Measurements from ENCODE around the gene FOXO6. TPM values are rescaled to one million over a fixed set of nuclear protein-coding genes. Genes with fewer than 3 reads are reported as not detected.

FOXO6 gene
- total RNA-seq, 1 donor from 2014 or later = 2.0 TPM

DNA sequence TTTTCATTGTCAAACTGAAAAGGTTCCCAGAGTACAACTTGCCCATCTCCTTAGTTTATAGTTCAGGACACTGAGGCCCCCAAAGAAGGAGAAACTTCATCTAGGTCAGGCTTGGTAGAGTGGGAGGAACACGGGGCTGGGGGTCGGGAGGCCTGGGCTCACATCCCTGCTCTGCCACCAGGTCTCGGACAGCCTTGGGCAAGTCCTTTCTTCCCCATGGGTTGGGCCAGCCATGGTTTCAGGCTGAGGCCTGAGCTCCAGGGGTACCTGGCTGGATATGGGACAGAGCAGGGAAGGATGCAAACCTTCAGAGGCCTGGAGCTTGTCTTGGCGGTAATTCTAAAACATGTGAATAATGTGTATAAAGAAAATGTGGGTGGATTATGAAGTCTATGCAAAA, 17.0 kb downstream of the FOXO6 start:
- no peak for DNase-seq (ENCODE audit: low spot score)
- intact Hi-C loops (cut with DNase I) = no loop called here

DNA sequence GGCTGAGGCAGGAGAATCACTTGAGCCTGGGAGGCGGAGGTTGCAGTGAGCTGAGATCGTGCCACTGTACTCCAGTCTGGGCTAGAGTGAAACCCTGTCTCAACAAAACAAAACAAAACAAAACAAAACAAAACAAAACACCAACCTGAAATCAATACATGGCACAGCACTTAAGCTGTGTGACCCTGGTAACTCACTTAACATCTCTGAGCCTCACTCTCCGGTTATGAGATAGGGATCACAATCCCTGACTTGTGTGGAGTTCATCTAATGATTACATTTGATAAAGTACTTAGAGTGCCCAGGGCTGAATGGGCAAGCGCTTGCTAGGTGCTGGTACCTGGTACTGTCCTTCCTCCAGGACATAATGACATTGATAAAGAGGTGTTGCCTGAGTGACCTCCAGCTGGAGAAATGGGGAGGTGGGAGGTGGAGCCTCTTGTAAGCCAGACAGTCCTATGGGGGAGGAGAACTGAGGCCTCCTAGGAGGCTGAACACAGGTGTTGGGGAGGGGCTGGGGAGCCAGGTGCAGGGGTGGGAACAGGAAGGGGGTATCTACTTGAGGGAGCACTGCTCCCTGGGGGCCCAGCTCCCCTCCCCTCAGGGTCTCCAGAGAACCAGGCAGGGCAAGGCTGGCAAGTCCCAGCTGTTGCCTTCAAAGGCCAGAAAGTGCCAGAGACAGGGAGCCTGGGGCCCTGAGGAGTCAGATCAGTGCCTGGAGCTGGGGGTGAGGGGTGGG, 17.9 kb downstream of the FOXO6 start:
- intact Hi-C loops (cut with DNase I) = no loop called here
- no peak for DNase-seq (ENCODE audit: low spot score)

GRCh38 chr1:41379738-41380130, 18.5 kb downstream of the FOXO6 start:
- intact Hi-C loops (cut with DNase I) = no loop called here
- no peak for DNase-seq (ENCODE audit: low spot score)

- intact Hi-C loops (cut with DNase I) = no loop called here
- DNase-seq (ENCODE audit: low spot score) = no peak
These were observed 19.0 kb downstream of the FOXO6 start for GRCh38 chr1:41380195-41380594.

- intact Hi-C loops (cut with DNase I) = no loop called here
- no peak for DNase-seq (ENCODE audit: low spot score)
These were observed 19.9 kb downstream of the FOXO6 start for GRCh38 chr1:41380979-41381691.

DNA sequence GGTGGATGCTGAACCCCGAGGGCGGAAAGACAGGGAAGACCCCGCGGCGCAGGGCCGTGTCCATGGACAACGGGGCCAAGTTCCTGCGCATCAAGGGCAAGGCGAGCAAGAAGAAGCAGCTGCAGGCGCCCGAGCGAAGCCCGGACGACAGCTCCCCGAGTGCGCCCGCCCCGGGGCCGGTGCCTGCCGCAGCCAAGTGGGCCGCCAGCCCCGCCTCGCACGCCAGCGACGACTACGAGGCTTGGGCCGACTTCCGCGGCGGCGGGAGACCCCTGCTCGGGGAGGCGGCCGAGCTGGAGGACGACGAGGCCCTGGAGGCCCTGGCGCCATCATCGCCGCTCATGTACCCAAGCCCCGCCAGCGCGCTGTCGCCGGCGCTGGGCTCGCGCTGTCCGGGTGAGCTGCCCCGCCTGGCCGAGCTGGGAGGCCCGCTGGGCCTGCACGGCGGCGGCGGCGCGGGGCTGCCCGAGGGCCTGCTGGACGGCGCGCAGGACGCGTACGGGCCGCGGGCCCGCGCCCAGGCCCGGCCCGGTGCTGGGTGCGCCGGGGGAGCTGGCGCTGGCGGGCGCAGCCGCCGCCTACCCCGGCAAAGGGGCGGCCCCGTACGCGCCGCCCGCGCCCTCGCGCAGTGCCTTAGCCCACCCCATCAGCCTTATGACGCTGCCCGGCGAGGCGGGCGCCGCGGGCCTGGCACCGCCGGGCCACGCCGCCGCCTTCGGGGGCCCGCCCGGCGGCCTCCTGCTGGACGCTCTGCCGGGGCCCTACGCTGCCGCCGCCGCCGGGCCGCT, 20.7 kb downstream of the FOXO6 start:
- DNase-seq (ENCODE audit: low spot score) = no peak
- intact Hi-C loops (cut with DNase I) = no loop called here

DNA sequence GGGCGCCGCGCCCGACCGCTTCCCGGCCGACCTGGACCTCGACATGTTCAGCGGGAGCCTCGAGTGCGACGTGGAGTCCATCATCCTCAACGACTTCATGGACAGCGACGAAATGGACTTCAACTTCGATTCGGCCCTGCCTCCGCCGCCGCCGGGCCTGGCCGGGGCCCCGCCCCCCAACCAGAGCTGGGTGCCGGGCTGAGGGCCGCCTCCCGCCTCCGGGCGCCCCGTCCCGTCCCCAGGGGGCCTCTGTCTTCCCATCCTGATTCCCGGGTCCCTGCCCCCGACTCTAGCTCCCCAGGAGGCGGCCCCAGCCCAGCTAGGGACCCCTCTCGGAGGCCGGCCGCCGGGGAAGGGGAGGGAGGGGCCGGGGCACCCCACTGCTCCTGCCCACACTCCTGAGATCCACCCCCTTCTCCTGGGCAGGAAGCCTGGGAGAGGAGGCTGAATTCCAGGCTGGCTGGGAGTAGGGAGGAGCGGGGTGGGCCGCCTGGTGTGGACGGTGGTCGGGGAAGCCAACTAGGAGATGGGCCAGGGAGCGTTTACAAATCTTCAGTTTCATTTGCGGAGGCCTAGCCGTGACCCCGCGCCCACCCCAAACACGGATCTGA, 21.4 kb downstream of the FOXO6 start:
- no peak for DNase-seq (ENCODE audit: low spot score)
- intact Hi-C loops (cut with DNase I) = no loop called here

- intact Hi-C loops (cut with DNase I) = no loop called here
- DNase-seq (ENCODE audit: low spot score) = no peak
These were observed 22.0 kb downstream of the FOXO6 start for GRCh38 chr1:41383094-41383852.

DNA sequence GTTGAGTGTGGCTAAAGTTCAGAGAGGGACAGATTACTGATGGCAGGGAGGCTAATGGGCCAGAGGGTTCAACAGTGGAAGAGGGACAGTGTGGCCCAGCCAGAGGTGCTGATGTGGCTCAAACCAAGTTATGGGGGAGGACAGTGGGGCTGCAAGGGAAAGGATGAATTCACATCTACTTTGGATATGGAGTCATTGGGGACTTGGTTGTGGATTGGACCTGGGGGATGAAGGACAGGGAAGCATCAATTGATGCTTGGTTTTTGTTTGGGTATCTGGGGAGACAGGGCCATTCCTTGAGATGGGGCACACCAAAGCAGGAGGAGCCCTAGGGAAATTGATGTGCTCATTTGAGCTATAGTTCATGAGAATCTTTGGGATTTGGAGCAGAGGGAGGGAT, 23.3 kb downstream of the FOXO6 start:
- intact Hi-C loops (cut with DNase I) = no loop called here
- DNase-seq (ENCODE audit: low spot score) = no peak

DNA sequence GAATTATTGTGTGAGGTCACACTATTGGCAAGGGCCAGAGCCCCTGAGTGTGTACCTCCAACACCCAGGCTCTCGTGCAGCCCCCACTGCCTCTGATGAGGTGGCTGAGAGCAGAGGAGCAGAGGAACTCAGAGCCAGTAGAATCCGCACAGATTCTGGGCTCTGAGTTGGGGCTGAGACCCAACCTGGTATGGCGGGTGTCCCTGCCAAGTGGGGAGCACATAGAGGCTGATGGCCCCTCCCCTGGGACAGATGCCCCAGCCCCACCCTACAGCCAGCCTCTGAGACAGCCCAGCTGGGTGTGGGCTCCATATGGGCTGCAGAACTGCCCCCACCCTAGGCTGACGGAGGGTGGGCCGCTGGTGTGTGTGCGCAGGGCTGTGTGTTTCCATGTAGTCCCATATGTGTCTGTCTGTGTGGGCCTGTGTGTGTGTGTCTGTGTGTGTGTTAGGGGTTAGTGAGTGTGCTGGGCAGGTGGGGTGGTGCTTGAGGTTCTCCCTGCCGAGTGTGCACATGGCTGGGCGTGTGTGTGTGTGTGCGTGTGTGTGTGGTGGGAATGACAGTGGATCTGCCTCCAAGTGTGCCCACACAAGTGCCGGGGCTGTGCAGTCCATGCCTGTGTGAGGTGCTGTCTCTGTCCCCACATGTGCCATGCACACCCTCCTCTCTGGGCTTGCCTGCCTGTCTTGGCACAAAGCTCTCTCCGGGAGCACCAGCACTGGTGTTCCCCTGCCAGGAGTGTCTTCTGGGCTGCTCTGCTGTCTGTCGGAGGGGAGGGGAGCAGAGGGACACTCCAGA, 24.4 kb downstream of the FOXO6 start:
- no peak for DNase-seq (ENCODE audit: low spot score)
- intact Hi-C loops (cut with DNase I) = loop anchor here (2.0 kb wide), 1 partner anchor 25 kb away; the partner anchor contains the start of gene FOXO6

- intact Hi-C loops (cut with DNase I) = loop anchor here (2.0 kb wide), 1 partner anchor 25 kb away; the partner anchor contains the start of gene FOXO6
- DNase-seq (ENCODE audit: low spot score) = no peak
These were observed 25.0 kb downstream of the FOXO6 start for GRCh38 chr1:41386196-41386663.

DNA sequence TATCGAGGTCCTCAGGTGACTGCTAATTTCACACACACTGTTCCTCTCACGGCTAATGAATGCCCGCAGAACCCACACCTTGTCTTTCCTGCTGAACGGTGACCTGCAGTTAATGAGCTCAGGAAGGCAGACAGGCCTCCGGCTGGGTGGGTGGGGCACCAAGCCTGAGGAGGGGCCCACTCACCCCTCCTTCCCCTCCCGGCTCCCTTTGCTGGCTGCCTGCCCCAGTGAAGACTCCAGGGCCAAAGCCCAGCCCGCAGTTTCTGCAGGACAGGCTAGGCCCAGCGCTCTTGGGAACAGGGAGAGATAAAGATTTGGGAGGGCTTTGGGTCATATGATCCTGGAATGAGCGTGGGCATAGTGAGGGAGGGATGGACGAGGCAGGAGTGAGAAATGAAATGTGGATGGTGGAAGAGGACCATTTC, 26.4 kb downstream of the FOXO6 start:
- intact Hi-C loops (cut with DNase I) = loop anchor here (2.0 kb wide), 1 partner anchor 27 kb away; the partner anchor contains the start of gene FOXO6
- DNase-seq (ENCODE audit: low spot score) = peak; percentile 92

GRCh38 chr1:41388510-41388909, 27.3 kb downstream of the FOXO6 start:
- intact Hi-C loops (cut with DNase I) = no loop called here
- no peak for DNase-seq (ENCODE audit: low spot score)

DNA sequence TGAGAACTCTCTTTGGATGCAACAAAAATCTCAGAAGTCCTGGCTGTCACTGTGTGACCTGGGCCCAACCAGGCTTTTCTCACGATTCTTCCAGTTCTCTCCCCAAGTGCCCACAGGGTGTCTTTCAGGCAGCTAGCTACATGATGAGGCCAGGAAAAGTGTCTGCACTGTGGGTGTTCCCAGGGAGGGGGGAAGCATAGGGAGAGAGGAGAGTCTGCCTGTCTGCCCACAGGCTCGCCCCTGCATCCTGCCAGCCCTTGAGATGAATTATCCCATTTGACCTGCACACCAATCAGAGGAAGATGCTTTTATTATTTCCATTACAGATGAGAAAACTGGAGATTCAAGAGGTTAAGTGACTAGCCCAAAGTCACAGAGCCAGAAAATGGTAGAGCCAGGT, 27.8 kb downstream of the FOXO6 start:
- intact Hi-C loops (cut with DNase I) = no loop called here
- DNase-seq (ENCODE audit: low spot score) = no peak

DNA sequence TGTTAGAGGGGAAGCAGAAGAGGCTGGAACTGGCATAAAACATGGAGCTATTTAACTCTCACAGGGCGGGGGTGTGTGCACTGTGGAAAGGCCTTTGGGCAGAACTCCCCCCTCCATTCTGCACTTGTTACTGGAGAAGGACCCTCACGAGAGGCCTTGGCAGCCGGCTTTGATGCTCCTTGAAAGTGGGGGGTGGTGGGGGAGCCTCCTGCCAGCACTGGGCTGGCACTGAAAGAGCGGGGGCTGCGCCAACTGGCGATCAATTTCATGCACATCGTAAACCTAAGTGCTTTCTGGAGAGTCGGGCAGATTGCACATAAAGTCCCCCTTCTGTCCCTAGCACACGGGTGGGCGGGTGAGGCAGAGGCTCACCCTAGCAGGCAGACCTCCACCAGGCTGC, 28.9 kb downstream of the FOXO6 start:
- no peak for DNase-seq (ENCODE audit: low spot score)
- intact Hi-C loops (cut with DNase I) = no loop called here

DNA sequence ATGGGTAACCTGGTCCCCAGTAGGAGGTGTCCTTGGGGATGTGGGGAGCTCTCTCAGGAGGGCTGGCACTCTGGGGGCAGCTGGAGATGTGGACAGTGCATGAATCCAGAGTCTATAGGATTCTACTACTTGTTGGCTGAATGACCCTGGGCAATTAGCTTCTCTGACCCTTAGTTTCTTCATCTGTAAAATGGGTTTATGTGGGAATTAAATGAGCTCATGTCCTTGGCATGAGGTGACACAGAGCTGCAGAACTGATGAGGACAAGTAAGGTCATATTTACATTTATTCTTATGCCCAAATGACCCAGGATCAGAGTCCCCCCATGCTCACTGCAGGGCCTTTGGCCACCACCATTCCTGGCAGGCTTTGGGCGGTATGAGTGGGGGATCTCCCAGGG, 29.3 kb downstream of the FOXO6 start:
- intact Hi-C loops (cut with DNase I) = no loop called here
- DNase-seq (ENCODE audit: low spot score) = no peak

- no peak for DNase-seq (ENCODE audit: low spot score)
- intact Hi-C loops (cut with DNase I) = no loop called here
These were observed 30.7 kb downstream of the FOXO6 start for GRCh38 chr1:41391834-41392527.

- intact Hi-C loops (cut with DNase I) = no loop called here
- DNase-seq (ENCODE audit: low spot score) = no peak
These were observed 31.3 kb downstream of the FOXO6 start for GRCh38 chr1:41392528-41392924.

Data from cardiac septum (tissue), 1 donor.